SU-DHL-6 (cell line): ENCODE measurements around the gene NXN.

Source experiments
- H2AFZ ChIP-seq: fragments of 200-600 bp; sonication (generic); 2 replicates; pipeline ENCODE4 v1.6.1; 2014; ENCODE audit warnings: low read depth, mild to moderate bottlenecking, moderate library complexity, mixed read lengths, antibody characterized with exemption, low read length; ENCODE audit not compliant: severe bottlenecking
- H3F3A ChIP-seq: fragments of 200-600 bp; shearing (Covaris generic); 2 replicates; pipeline ENCODE4 v1.6.0; 2016; ENCODE audit warnings: antibody characterized with exemption, mild to moderate bottlenecking; ENCODE audit not compliant: insufficient read depth
- H3K27ac ChIP-seq: fragments of 200-600 bp; sonication (generic); 2 replicates; pipeline ENCODE4 v1.5.1; 2016; ENCODE audit warnings: low read depth, mild to moderate bottlenecking, low read length, moderate library complexity, mixed read lengths
- H3K27me3 ChIP-seq: fragments of 200-600 bp; sonication (generic), shearing (Covaris generic); 2 replicates; pipeline ENCODE4 v1.6.0; 2014; ENCODE audit warnings: mild to moderate bottlenecking, low read length
- H3K36me3 ChIP-seq: fragments of 200-600 bp; sonication (generic); 2 replicates; pipeline ENCODE4 v1.6.1; 2014; ENCODE audit warnings: mild to moderate bottlenecking, low read length, mixed read lengths
- H3K4me2 ChIP-seq: fragments of 300-600, 200-600 bp; shearing (Covaris generic), sonication (generic); 2 replicates; pipeline ENCODE4 v1.6.0; 2014; ENCODE audit warnings: low read length, low read depth, mild to moderate bottlenecking; ENCODE audit not compliant: poor library complexity, severe bottlenecking
- H3K4me3 ChIP-seq: fragments of 200-600 bp; sonication (generic); 2 replicates; pipeline ENCODE4 v1.5.1; 2014; ENCODE audit warnings: antibody characterized with exemption, low read length, mild to moderate bottlenecking, mixed read lengths; ENCODE audit not compliant: insufficient read depth, poor library complexity, severe bottlenecking
- H3K79me2 ChIP-seq: fragments of 200-600 bp; sonication (generic); 2 replicates; pipeline ENCODE4 v1.6.1; 2014; ENCODE audit warnings: mild to moderate bottlenecking, low read length, moderate library complexity; ENCODE audit not compliant: insufficient read depth
- H3K9ac ChIP-seq: fragments of 200-600 bp; sonication (generic); 2 replicates; pipeline ENCODE4 v1.7.0; 2014; ENCODE audit warnings: mild to moderate bottlenecking, low read length
- H3K9me2 ChIP-seq: fragments of 200-600 bp; sonication (generic); replicated peaks from 2 replicates; pipeline ENCODE4 v1.6.1; 2014; ENCODE audit warnings: low read length; ENCODE audit not compliant: insufficient read depth
- H3K9me3 ChIP-seq: fragments of 200-600 bp; sonication (generic); 2 replicates; pipeline ENCODE4 v1.6.1; 2014; ENCODE audit warnings: low read length, mixed read lengths; ENCODE audit not compliant: insufficient read depth
- H4K20me1 ChIP-seq: fragments of 200-600 bp; sonication (generic); 2 replicates; pipeline ENCODE4 v1.6.1; 2014; ENCODE audit warnings: low read depth, mild to moderate bottlenecking, antibody characterized with exemption, low read length, moderate library complexity, mixed read lengths
- EZH2phosphoT487 ChIP-seq: fragments of 200-600 bp; sonication (generic), shearing (Covaris generic); conservative IDR thresholded peaks from 2 replicates; pipeline ENCODE4 v1.6.1; 2018; ENCODE audit warnings: mild to moderate bottlenecking, antibody characterized with exemption, low read length, moderate library complexity, mixed read lengths
- TF ChIP-seq, protein P1 (sequence below): fragments of 200-600 bp; sonication (generic); IDR thresholded peaks from one replicate; pipeline ENCODE4 v1.5.1; 2017; ENCODE audit warnings: antibody characterized with exemption, mild to moderate bottlenecking, low read length, moderate library complexity; ENCODE audit not compliant: insufficient read depth, poor library complexity, severe bottlenecking

Gene NXN

DNA sequence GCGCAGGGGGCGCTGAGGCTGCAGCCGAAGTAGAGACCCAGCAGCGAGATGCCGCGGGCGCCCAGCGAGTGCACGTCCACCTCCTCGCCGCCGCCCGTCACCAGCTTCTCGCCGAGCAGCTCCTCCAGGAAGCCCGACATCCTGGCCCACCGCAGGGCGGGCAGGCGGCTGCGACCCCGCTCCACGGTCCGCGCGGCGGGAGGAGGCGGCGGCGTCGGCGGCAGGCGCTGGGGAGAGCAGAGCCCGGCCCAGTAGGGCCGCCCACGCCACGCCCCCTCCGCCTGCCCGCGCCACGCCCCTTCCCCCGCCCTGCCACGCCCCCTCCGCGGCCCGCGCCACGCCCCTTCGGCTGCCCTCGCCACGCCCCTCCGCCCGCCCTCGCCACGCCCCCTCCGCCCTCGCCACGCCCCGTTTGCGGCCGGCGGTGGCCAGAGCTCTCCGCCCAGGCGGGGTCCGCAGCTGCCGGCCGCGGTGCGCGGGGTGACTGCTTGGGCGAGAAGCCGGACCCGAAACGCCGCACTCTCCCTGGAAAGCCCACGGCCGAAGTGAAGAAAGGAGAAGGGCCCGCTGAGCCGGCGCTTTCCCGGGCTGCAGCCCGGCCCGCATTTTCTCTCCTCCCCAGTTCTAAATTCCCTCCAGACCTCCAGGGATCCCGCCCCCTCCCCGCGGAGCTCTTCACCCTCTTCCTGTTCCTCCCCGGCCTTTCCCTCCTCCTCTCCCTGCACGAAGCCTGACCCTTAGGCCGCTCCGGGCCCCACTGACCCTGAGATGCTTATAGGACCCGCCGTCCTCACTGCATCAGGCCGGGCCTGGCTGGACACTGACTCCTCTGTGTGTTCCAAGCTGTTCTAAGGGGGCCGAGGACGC is at the start of gene NXN:
NXN (minus strand) TSS at position 238 of the 867 bp plus-strand sequence.
- Histone ChIP-seq H3K27ac (no peak within 1 kb of the TSS), H3K9me2 (no peaks in the 10 kb centered on the region), H3K36me3 (no peaks in the 10 kb centered on the region), H3K9ac (peak within 1 kb of the TSS; percentile 8; the same call in 1 of the 2 replicates), H3K27me3 (no peaks in the 10 kb centered on the region), H2AFZ (no peak within 1 kb of the TSS), H3K79me2 (no peaks in the 10 kb centered on the region), H4K20me1 (no peaks in the 10 kb centered on the region; the same call in 1 of the 2 replicates), H3K4me2 (peak within 1 kb of the TSS; percentile 73), H3K9me3 (no peaks in the 10 kb centered on the region), H3K4me3 (peak within 1 kb of the TSS; percentile 69), H3F3A (peaks cover 14% of the 10 kb centered on the region; the same call in 1 of the 2 replicates)
- TF ChIP-seq, protein P1, sequence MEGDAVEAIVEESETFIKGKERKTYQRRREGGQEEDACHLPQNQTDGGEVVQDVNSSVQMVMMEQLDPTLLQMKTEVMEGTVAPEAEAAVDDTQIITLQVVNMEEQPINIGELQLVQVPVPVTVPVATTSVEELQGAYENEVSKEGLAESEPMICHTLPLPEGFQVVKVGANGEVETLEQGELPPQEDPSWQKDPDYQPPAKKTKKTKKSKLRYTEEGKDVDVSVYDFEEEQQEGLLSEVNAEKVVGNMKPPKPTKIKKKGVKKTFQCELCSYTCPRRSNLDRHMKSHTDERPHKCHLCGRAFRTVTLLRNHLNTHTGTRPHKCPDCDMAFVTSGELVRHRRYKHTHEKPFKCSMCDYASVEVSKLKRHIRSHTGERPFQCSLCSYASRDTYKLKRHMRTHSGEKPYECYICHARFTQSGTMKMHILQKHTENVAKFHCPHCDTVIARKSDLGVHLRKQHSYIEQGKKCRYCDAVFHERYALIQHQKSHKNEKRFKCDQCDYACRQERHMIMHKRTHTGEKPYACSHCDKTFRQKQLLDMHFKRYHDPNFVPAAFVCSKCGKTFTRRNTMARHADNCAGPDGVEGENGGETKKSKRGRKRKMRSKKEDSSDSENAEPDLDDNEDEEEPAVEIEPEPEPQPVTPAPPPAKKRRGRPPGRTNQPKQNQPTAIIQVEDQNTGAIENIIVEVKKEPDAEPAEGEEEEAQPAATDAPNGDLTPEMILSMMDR: no peak
- TF ChIP-seq EZH2phosphoT487: no peak

DNA sequence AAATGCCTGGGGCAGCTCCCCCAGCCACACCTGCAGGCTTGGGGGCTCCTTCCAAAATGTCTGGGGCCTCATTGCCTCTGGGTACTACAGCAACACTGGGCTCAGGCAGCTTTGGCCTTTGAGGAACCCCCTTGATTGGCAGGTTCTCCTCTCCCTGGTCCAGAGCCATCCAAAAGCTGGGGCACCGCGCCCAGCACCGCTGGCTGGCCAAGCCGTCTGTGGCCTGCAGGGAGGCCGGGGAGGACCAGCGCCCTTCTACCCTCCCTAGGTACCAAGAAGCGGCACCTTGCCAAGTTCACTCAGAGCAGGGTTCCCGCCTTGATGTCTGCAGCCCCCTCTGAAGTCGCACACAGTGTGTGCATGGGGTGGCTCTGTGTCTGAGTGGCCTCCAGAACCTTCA is 47.5 kb upstream of the NXN start:
- H4K20me1 ChIP-seq: no peaks in the 10 kb centered on the region
- H3K27ac ChIP-seq: no peak overlapping the region
- H3K36me3 ChIP-seq: no peaks in the 10 kb centered on the region
- no peak overlapping the region for H3K4me2 ChIP-seq
- TF ChIP-seq, protein P1: no peak
- no peak for TF ChIP-seq EZH2phosphoT487
- H3K9ac ChIP-seq: no peak overlapping the region
- no peaks in the 10 kb centered on the region for H3K27me3 ChIP-seq
- no peaks in the 10 kb centered on the region for H3K79me2 ChIP-seq
- H3K4me3 ChIP-seq: no peak overlapping the region
- H3K9me3 ChIP-seq: no peaks in the 10 kb centered on the region
- no peaks in the 10 kb centered on the region for H3K9me2 ChIP-seq
- no peaks in the 10 kb centered on the region for H3F3A ChIP-seq
- no peak overlapping the region for H2AFZ ChIP-seq

DNA sequence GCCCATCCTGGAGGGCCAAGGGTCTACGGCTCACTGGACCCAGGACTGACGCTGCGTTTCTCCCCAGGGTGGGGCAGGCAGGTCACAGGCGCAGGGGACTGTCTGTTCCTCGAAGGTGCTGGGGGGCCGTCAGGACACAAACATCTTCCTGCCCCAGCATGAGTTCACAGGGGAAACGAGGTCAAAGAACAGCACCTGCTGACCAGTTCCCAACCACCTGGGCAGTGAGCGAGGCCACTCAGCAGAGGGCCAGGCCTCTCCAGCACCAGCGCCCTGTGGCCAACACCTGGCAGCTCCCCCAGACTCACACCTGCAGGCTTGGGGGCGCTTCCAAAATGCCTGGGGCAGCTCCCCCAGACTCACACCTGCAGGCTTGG is 47.0 kb upstream of the NXN start:
- Histone ChIP-seq H3K79me2 (no peaks in the 10 kb centered on the region), H3K9ac (no peak overlapping the region), H2AFZ (no peak overlapping the region), H3K4me2 (no peak overlapping the region), H3K27me3 (no peaks in the 10 kb centered on the region), H3K36me3 (no peaks in the 10 kb centered on the region), H3K9me3 (no peaks in the 10 kb centered on the region), H3K4me3 (no peak overlapping the region), H3K9me2 (no peaks in the 10 kb centered on the region), H4K20me1 (no peaks in the 10 kb centered on the region), H3K27ac (no peak overlapping the region), H3F3A (no peaks in the 10 kb centered on the region)
- TF ChIP-seq, protein P1: no peak
- TF ChIP-seq EZH2phosphoT487: no peak
